Retinal pigment epithelial cell (primary cell): ENCODE data around the gene CCNY.

Source experiments
- DNase-seq: peaks from one replicate; pipeline ENCODE4 v3.0.0-alpha.2; 2010; ENCODE audit warnings: low read depth
- H3K4me3 ChIP-seq: 2 replicates; pipeline ENCODE4 v1.5.1; 2011; ENCODE audit warnings: mild to moderate bottlenecking, low read length, control low read depth, moderate library complexity
- CTCF ChIP-seq: conservative IDR thresholded peaks from 2 replicates; pipeline ENCODE4 v1.5.1; 2011; ENCODE audit warnings: low read depth, low read length, control low read depth, inconsistent platforms

Gene CCNY

GRCh38 chr10:35606430-35606829, 270.1 kb downstream of the CCNY start:
- no peak overlapping the region for H3K4me3 ChIP-seq
- TF ChIP-seq CTCF, result no peak
- DNase-seq, result peak; percentile 14

DNA sequence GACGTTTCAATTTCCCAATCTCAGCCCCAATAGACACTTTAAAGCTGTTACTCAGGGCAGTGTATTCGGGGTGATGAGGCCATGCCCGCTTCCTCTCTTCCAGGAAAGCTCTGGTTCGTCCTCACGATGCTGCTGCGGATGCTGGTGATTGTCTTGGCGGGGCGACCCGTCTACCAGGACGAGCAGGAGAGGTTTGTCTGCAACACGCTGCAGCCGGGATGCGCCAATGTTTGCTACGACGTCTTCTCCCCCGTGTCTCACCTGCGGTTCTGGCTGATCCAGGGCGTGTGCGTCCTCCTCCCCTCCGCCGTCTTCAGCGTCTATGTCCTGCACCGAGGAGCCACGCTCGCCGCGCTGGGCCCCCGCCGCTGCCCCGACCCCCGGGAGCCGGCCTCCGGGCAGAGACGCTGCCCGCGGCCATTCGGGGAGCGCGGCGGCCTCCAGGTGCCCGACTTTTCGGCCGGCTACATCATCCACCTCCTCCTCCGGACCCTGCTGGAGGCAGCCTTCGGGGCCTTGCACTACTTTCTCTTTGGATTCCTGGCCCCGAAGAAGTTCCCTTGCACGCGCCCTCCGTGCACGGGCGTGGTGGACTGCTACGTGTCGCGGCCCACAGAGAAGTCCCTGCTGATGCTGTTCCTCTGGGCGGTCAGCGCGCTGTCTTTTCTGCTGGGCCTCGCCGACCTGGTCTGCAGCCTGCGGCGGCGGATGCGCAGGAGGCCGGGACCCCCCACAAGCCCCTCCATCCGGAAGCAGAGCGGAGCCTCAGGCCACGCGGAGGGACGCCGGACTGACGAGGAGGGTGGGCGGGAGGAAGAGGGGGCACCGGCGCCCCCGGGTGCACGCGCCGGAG, 271.4 kb downstream of the CCNY start:
- DNase-seq, result no peak
- no peak for TF ChIP-seq CTCF
- H3K4me3 ChIP-seq, result peak overlapping the region; percentile 40

GRCh38 chr10:35608328-35608672, 272.0 kb downstream of the CCNY start:
- TF ChIP-seq CTCF, result no peak
- no peak for DNase-seq
- no peak overlapping the region for H3K4me3 ChIP-seq

- no peak overlapping the region for H3K4me3 ChIP-seq
- TF ChIP-seq CTCF, result no peak
- no peak for DNase-seq
Measured at GRCh38 chr10:35611750-35612149, 275.4 kb downstream of the CCNY start.

GRCh38 chr10:35612385-35613106, 276.2 kb downstream of the CCNY start:
- no peak overlapping the region for H3K4me3 ChIP-seq
- no peak for DNase-seq
- TF ChIP-seq CTCF, result no peak

- TF ChIP-seq CTCF, result no peak
- no peak overlapping the region for H3K4me3 ChIP-seq
- no peak for DNase-seq
Measured at GRCh38 chr10:35613107-35613440, 276.8 kb downstream of the CCNY start.

GRCh38 chr10:35613597-35614226, 277.4 kb downstream of the CCNY start:
- no peak for DNase-seq
- TF ChIP-seq CTCF, result peak; percentile 74
- H3K4me3 ChIP-seq, result no peak overlapping the region
